Heart left ventricle (tissue), 13 donors: ENCODE results near the gene CDK3.

Experiments used
- CTCF ChIP-seq, 12 donors: fragments of 200-600 bp; sonication (generic) in 4 of 12; IDR thresholded peaks; one replicate each; pipeline versions ENCODE4 v1.5.0 to v1.8.0; 2018 to 2022; ENCODE audit warnings: antibody characterized with exemption in 12 of 12, mild to moderate bottlenecking in 5 of 12
- POLR2A ChIP-seq, 2 donors: fragments of 450-650 bp; IDR thresholded peaks; one replicate each; pipeline ENCODE4 v1.6.1; 2017; ENCODE audit warnings: antibody characterized with exemption in 2 of 2, mild to moderate bottlenecking in 2 of 2, moderate library complexity in 2 of 2
- donor health status: ischemic (EF 13 %, LVEDD 7.1; RV severe dilation, severe dysfunction).
- donor health status: DM: no; HTN: yes; CAD: no.
- donor health status: DM: no; HTN: no; CAD: no.
- donor health status: ischemic (EF 25% LVEDD 6.9; RV normal size, moderate dysfunction).
- donor health status: ischemic (EF 25% LVEDD 5.7; RV mildly dilated, moderate dysfunction).
- donor health status: ischemic (EF 35%, LVEDD 5.7; RV mildly dilated, moderate dysfunction).
- donor health status: nonischemic (EF 11% LVEDD 7.7; RV severe dilation, severe dysfunction).
- donor health status: DM: yes; HTN: yes; CAD: no.
- donor health status: PGD.
- donor health status: ischemic (EF 29% LVEDD 5.4; RV normal size, mild dysfunction).
- donor health status: nonischemic (EF 23%, LVEDD 6.1; RV moderate dilation, normal function).

GRCh38 chr17:76014925-76015261 is 14.2 kb downstream of the CDK3 start:
- no peak for TF ChIP-seq POLR2A (IDR thresholded peaks at IDR 0.05)
- no peak for TF ChIP-seq CTCF (IDR thresholded peaks at IDR 0.05)
